H1 (cell line): ENCODE measurements around the gene TMEM235. TPM values are rescaled to one million over a fixed set of nuclear protein-coding genes. Genes with fewer than 3 reads are reported as not detected.

Experiments
- BACH1 ChIP-seq: IDR thresholded peaks from 2 replicates; pipeline ENCODE4 v1.6.1; 2012; ENCODE audit warnings: low read length, improper control_type of control experiment
- BRCA1 ChIP-seq: IDR thresholded peaks from 2 replicates; pipeline ENCODE4 v1.6.1; 2012; ENCODE audit warnings: low read depth, low read length, improper control_type of control experiment
- CBX5 ChIP-seq: fragments of 300-800, 300-1000 bp; sonication (generic); IDR thresholded peaks from 2 replicates; pipeline ENCODE4 v1.7.1; 2016; ENCODE audit warnings: antibody characterized with exemption, low read length, low read depth
- CBX8 ChIP-seq: fragments of 300-800, 300-1000 bp; sonication (generic); IDR thresholded peaks from 2 replicates; pipeline ENCODE4 v1.7.1; 2016; ENCODE audit warnings: low read depth, low read length, borderline replicate concordance
- CEBPB ChIP-seq: IDR thresholded peaks from 2 replicates; pipeline ENCODE4 v1.6.1; 2012; ENCODE audit warnings: low read depth, low read length
- CTBP2 ChIP-seq: IDR thresholded peaks from 2 replicates; pipeline ENCODE4 v1.7.0; 2011; ENCODE audit warnings: borderline replicate concordance, mild to moderate bottlenecking, moderate library complexity, mixed read lengths, low read length; ENCODE audit not compliant: insufficient read depth, insufficient read length
- KDM1A ChIP-seq: fragments of 200-600, 300-600 bp; sonication (generic); IDR thresholded peaks from 2 replicates; pipeline ENCODE4 v1.7.1; 2016; ENCODE audit warnings: mild to moderate bottlenecking, low read length, borderline replicate concordance
- POLR2AphosphoS5 ChIP-seq: IDR thresholded peaks from 2 replicates; pipeline ENCODE4 v1.6.1; 2011; ENCODE audit warnings: low read depth, low read length
- RFX5 ChIP-seq: IDR thresholded peaks from 2 replicates; pipeline ENCODE4 v1.6.1; 2011; ENCODE audit warnings: low read depth, low read length, improper control_type of control experiment, borderline replicate concordance
- SAP30 ChIP-seq: fragments of 300-600 bp; sonication (generic); IDR thresholded peaks from 2 replicates; pipeline ENCODE4 v1.7.1; 2012; ENCODE audit warnings: low read length, moderate library complexity, mild to moderate bottlenecking, inconsistent platforms; ENCODE audit not compliant: insufficient read depth, insufficient replicate concordance
- SUZ12 ChIP-seq: fragments of 200-600 bp; sonication (generic); IDR thresholded peaks from 2 replicates; pipeline ENCODE4 v1.6.1; 2012; ENCODE audit warnings: mild to moderate bottlenecking, inconsistent platforms, low read length, moderate library complexity, mixed read lengths
- TEAD4 ChIP-seq: IDR thresholded peaks from 2 replicates; pipeline ENCODE4 v1.6.1; 2012; ENCODE audit warnings: low read depth, low read length, inconsistent platforms, mixed read lengths
- polyA plus RNA-seq, 7 experiments: library from polyadenylated mRNA; depleted of rRNA in 3 of 7; stranded (reverse) in 5 of 7; unstranded in 2 of 7; fragments of >200 nt in 5 of 7; fragments of 200-250 nt in 2 of 7; gene quantifications; 1 replicate in 5 of 7; 2 replicates in 1 of 7; 4 replicates in 1 of 7; pipeline versions ENCODE4 v1.2.1 to v1.2.3, GENCODE V29; 2011 to 2013; ENCODE audit warnings: missing spikeins in 2 of 7, mixed read lengths in 2 of 7
- total RNA-seq: library from RNA; stranded (reverse); fragmentation: NEBNext Ultra II Directional; extraction: Animal tissue kit (Norgen Biotek cat#: 25700); gene quantifications from 2 replicates; pipeline ENCODE4 v1.2.1, GENCODE V29; 2021
- TF ChIP-seq, protein P1 (sequence below): fragments of 300-600 bp; sonication (generic); IDR thresholded peaks from 2 replicates; pipeline ENCODE4 v1.7.1; 2012; ENCODE audit warnings: low read length, moderate library complexity, mild to moderate bottlenecking, inconsistent platforms; ENCODE audit not compliant: insufficient replicate concordance

The TMEM235 gene
- total and polyA plus RNA-seq, 2 of the 8 experiments (the other 6 are each of a cell fraction or from before 2014, with no cell fraction given) = 0.05 to 0.15 TPM

DNA sequence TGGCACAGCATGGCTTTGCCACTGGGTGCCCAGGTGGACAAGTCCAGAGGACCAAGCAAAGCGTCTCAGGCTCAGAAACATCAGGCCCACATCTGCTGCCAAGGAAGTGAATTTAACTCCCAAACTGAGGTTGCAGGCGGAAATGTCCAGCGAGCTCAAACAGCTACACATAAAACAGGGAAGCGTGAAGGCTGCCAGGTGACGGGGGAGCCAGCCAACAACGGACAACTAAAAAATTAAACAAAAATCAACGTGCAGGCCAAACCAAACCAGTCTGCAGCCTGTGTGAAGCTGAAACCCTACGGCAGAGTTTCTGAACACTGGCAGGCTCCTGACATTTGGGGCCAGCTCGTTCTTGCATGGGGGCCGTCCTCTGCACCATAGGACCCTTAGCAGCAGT, 47.1 kb upstream of the TMEM235 start (continued):
- TF ChIP-seq, protein P1, sequence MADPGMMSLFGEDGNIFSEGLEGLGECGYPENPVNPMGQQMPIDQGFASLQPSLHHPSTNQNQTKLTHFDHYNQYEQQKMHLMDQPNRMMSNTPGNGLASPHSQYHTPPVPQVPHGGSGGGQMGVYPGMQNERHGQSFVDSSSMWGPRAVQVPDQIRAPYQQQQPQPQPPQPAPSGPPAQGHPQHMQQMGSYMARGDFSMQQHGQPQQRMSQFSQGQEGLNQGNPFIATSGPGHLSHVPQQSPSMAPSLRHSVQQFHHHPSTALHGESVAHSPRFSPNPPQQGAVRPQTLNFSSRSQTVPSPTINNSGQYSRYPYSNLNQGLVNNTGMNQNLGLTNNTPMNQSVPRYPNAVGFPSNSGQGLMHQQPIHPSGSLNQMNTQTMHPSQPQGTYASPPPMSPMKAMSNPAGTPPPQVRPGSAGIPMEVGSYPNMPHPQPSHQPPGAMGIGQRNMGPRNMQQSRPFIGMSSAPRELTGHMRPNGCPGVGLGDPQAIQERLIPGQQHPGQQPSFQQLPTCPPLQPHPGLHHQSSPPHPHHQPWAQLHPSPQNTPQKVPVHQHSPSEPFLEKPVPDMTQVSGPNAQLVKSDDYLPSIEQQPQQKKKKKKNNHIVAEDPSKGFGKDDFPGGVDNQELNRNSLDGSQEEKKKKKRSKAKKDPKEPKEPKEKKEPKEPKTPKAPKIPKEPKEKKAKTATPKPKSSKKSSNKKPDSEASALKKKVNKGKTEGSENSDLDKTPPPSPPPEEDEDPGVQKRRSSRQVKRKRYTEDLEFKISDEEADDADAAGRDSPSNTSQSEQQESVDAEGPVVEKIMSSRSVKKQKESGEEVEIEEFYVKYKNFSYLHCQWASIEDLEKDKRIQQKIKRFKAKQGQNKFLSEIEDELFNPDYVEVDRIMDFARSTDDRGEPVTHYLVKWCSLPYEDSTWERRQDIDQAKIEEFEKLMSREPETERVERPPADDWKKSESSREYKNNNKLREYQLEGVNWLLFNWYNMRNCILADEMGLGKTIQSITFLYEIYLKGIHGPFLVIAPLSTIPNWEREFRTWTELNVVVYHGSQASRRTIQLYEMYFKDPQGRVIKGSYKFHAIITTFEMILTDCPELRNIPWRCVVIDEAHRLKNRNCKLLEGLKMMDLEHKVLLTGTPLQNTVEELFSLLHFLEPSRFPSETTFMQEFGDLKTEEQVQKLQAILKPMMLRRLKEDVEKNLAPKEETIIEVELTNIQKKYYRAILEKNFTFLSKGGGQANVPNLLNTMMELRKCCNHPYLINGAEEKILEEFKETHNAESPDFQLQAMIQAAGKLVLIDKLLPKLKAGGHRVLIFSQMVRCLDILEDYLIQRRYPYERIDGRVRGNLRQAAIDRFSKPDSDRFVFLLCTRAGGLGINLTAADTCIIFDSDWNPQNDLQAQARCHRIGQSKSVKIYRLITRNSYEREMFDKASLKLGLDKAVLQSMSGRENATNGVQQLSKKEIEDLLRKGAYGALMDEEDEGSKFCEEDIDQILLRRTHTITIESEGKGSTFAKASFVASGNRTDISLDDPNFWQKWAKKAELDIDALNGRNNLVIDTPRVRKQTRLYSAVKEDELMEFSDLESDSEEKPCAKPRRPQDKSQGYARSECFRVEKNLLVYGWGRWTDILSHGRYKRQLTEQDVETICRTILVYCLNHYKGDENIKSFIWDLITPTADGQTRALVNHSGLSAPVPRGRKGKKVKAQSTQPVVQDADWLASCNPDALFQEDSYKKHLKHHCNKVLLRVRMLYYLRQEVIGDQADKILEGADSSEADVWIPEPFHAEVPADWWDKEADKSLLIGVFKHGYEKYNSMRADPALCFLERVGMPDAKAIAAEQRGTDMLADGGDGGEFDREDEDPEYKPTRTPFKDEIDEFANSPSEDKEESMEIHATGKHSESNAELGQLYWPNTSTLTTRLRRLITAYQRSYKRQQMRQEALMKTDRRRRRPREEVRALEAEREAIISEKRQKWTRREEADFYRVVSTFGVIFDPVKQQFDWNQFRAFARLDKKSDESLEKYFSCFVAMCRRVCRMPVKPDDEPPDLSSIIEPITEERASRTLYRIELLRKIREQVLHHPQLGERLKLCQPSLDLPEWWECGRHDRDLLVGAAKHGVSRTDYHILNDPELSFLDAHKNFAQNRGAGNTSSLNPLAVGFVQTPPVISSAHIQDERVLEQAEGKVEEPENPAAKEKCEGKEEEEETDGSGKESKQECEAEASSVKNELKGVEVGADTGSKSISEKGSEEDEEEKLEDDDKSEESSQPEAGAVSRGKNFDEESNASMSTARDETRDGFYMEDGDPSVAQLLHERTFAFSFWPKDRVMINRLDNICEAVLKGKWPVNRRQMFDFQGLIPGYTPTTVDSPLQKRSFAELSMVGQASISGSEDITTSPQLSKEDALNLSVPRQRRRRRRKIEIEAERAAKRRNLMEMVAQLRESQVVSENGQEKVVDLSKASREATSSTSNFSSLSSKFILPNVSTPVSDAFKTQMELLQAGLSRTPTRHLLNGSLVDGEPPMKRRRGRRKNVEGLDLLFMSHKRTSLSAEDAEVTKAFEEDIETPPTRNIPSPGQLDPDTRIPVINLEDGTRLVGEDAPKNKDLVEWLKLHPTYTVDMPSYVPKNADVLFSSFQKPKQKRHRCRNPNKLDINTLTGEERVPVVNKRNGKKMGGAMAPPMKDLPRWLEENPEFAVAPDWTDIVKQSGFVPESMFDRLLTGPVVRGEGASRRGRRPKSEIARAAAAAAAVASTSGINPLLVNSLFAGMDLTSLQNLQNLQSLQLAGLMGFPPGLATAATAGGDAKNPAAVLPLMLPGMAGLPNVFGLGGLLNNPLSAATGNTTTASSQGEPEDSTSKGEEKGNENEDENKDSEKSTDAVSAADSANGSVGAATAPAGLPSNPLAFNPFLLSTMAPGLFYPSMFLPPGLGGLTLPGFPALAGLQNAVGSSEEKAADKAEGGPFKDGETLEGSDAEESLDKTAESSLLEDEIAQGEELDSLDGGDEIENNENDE = no peak
- TF ChIP-seq BACH1 (no peak), SUZ12 (no peak), BRCA1 (no peak), CBX5 (no peak), TEAD4 (no peak), POLR2AphosphoS5 (no peak), CBX8 (no peak), SAP30 (no peak), KDM1A (no peak), CEBPB (no peak), RFX5 (no peak), CTBP2 (no peak)
